H1 (cell line): ENCODE results near the gene NF1. TPM values are rescaled to one million over a fixed set of nuclear protein-coding genes. Genes with fewer than 3 reads are reported as not detected.

Experiments used
- CTCF ChIA-PET: fragments of 300-600 bp; sonication (Branson Sonifier 250); formaldehyde crosslinking; loops from one replicate; lab custom pipeline; 2021; ENCODE audit not compliant: partially characterized antibody; lab: Charles Lee
- POLR2A ChIA-PET: fragments of 300-600 bp; sonication (Branson Sonifier 250); formaldehyde crosslinking; loops from one replicate; lab custom pipeline; 2021; ENCODE audit warnings: inconsistent platforms; ENCODE audit not compliant: partially characterized antibody; lab: Charles Lee
- DNase-seq, 2 experiments: peaks; one replicate each; pipeline versions ENCODE4 v3.0.0 to v3.0.0-alpha.2; 2010 to 2022; ENCODE audit warnings: low spot score in 2 of 2, low read depth in 1 of 2, mixed read lengths in 1 of 2
- FAIRE-seq: peaks from 2 replicates; lab custom pipeline; 2011; peaks lifted over from hg19 to GRCh38; lab: Jason Lieb, UNC
- H2AFZ ChIP-seq: 2 replicates; pipeline ENCODE4 v1.8.1; 2012; ENCODE audit warnings: low read length, inconsistent platforms
- H2AK5ac ChIP-seq: 2 replicates; pipeline ENCODE4 v1.6.1; 2013; ENCODE audit warnings: low read depth, low read length
- H2BK120ac ChIP-seq: replicated peaks from 2 replicates; pipeline ENCODE3; 2013; ENCODE audit warnings: low read depth, low read length, inconsistent platforms
- H2BK12ac ChIP-seq: 2 replicates; pipeline ENCODE4 v1.6.1; 2013; ENCODE audit warnings: low read depth, low read length
- H2BK15ac ChIP-seq: 2 replicates; pipeline ENCODE4 v1.6.1; 2013; ENCODE audit warnings: low read length
- H2BK20ac ChIP-seq: 2 replicates; pipeline ENCODE4 v1.6.1; 2013; ENCODE audit warnings: low read length
- H2BK5ac ChIP-seq: 2 replicates; pipeline ENCODE4 v1.6.1; 2013; ENCODE audit warnings: low read depth, low read length
- H3K14ac ChIP-seq: 2 replicates; pipeline ENCODE4 v1.6.1; 2013; ENCODE audit warnings: inconsistent platforms; ENCODE audit not compliant: insufficient read length
- H3K18ac ChIP-seq: 2 replicates; pipeline ENCODE4 v1.6.1; 2013; ENCODE audit warnings: low read length; ENCODE audit errors: extremely low read depth
- H3K23ac ChIP-seq: 2 replicates; pipeline ENCODE4 v1.6.1; 2013; ENCODE audit warnings: inconsistent platforms; ENCODE audit not compliant: insufficient read length
- H3K23me2 ChIP-seq: 2 replicates; pipeline ENCODE4 v1.6.1; 2013; ENCODE audit warnings: low read depth, low read length
- H3K27ac ChIP-seq: 2 replicates; pipeline ENCODE4 v1.6.1; 2011; ENCODE audit warnings: low read depth, low read length, inconsistent platforms
- H3K27me3 ChIP-seq, 4 experiments: replicated peaks in 1 of 4; 1 replicate in 1 of 4; 2 replicates in 3 of 4; pipeline versions ENCODE4 v1.6.1 to v1.8.1; 2011 to 2013; ENCODE audit warnings: low read length in 3 of 4, mild to moderate bottlenecking in 3 of 4, inconsistent platforms in 2 of 4, mixed read lengths in 2 of 4, moderate library complexity in 1 of 4; ENCODE audit not compliant: control insufficient read depth in 3 of 4, insufficient read depth in 3 of 4; ENCODE audit errors: extremely low read depth in 1 of 4
- H3K36me3 ChIP-seq, 4 experiments: 2 replicates each; pipeline versions ENCODE4 v1.6.1 to v1.8.1; 2011 to 2013; ENCODE audit warnings: mild to moderate bottlenecking in 4 of 4, low read length in 3 of 4, moderate library complexity in 2 of 4, control low read depth in 1 of 4, inconsistent platforms in 1 of 4; ENCODE audit not compliant: insufficient read depth in 4 of 4, control insufficient read depth in 2 of 4
- H3K4ac ChIP-seq: replicated peaks from 2 replicates; pipeline ENCODE3; 2013; ENCODE audit warnings: low read length, low read depth, mixed read lengths, inconsistent platforms; ENCODE audit not compliant: insufficient read length
- H3K4me1 ChIP-seq, 4 experiments: replicated peaks in 1 of 4; 1 replicate in 1 of 4; 2 replicates in 3 of 4; pipeline versions ENCODE4 v1.6.1 to v1.8.1; 2011 to 2013; ENCODE audit warnings: low read length in 3 of 4, inconsistent platforms in 2 of 4, mixed read lengths in 1 of 4; ENCODE audit not compliant: insufficient read depth in 4 of 4, control insufficient read depth in 3 of 4
- H3K4me2 ChIP-seq, 2 experiments: 2 replicates each; pipeline versions ENCODE4 v1.6.1 to v1.8.1; 2011 to 2013; ENCODE audit warnings: low read depth in 2 of 2, low read length in 2 of 2, control low read depth in 1 of 2, inconsistent platforms in 1 of 2, mild to moderate bottlenecking in 1 of 2; ENCODE audit not compliant: insufficient read depth in 1 of 2
- H3K4me3 ChIP-seq, 4 experiments: fragments of 200-600, 300-600 bp in 1 of 4; sonication (generic), shearing (Covaris generic), sonication (Bioruptor Twin) in 1 of 4; 2 replicates each; pipeline versions ENCODE4 v1.5.1 to v1.8.1; 2011 to 2016; ENCODE audit warnings: low read length in 4 of 4, low read depth in 3 of 4, control low read depth in 2 of 4, inconsistent platforms in 2 of 4, mild to moderate bottlenecking in 2 of 4, mixed read lengths in 1 of 4, moderate library complexity in 1 of 4; ENCODE audit not compliant: insufficient read depth in 2 of 4; ENCODE audit errors: extremely low read depth in 1 of 4
- H3K56ac ChIP-seq: replicated peaks from 2 replicates; pipeline ENCODE3; 2013; ENCODE audit warnings: low read depth, mild to moderate bottlenecking, mixed read lengths, low read length, inconsistent platforms; ENCODE audit not compliant: insufficient read length
- H3K79me1 ChIP-seq: 2 replicates; pipeline ENCODE4 v1.6.1; 2013; ENCODE audit warnings: low read depth, low read length, control low read depth
- H3K79me2 ChIP-seq, 2 experiments: 2 replicates each; pipeline versions ENCODE4 v1.6.1 to v1.8.1; 2012 to 2013; ENCODE audit warnings: low read length in 2 of 2, mild to moderate bottlenecking in 2 of 2, inconsistent platforms in 1 of 2; ENCODE audit not compliant: insufficient read depth in 2 of 2, control insufficient read depth in 1 of 2
- H3K9ac ChIP-seq, 4 experiments: replicated peaks in 1 of 4; 1 replicate in 1 of 4; 2 replicates in 3 of 4; pipeline versions ENCODE4 v1.6.1 to v1.8.1; 2011 to 2013; ENCODE audit warnings: low read depth in 3 of 4, low read length in 3 of 4, control low read depth in 2 of 4, mild to moderate bottlenecking in 2 of 4, moderate library complexity in 2 of 4, inconsistent platforms in 1 of 4; ENCODE audit errors: extremely low read depth in 1 of 4
- H3K9me3 ChIP-seq, 2 experiments: 2 replicates each; pipeline versions ENCODE4 v1.6.1 to v1.8.1; 2012 to 2013; ENCODE audit warnings: mild to moderate bottlenecking in 2 of 2, moderate library complexity in 2 of 2, control low read depth in 1 of 2, inconsistent platforms in 1 of 2, low read depth in 1 of 2, low read length in 1 of 2, mixed read lengths in 1 of 2; ENCODE audit not compliant: insufficient read depth in 2 of 2
- H4K20me1 ChIP-seq, 2 experiments: replicated peaks in 1 of 2; 2 replicates each; pipeline versions ENCODE3 to v1.8.1; 2011 to 2013; ENCODE audit warnings: inconsistent platforms in 2 of 2, low read length in 2 of 2, mild to moderate bottlenecking in 1 of 2; ENCODE audit not compliant: insufficient read depth in 2 of 2, control insufficient read depth in 1 of 2
- H4K5ac ChIP-seq: 2 replicates; pipeline ENCODE4 v1.6.1; 2013; ENCODE audit warnings: low read length, low read depth, mixed read lengths, inconsistent platforms; ENCODE audit not compliant: insufficient read length
- H4K8ac ChIP-seq: 2 replicates; pipeline ENCODE4 v1.8.0; 2013; ENCODE audit warnings: mild to moderate bottlenecking, moderate library complexity, low read length, inconsistent platforms; ENCODE audit not compliant: insufficient read depth; ENCODE audit errors: extremely low read depth
- H4K91ac ChIP-seq: replicated peaks from 2 replicates; pipeline ENCODE3; 2013; ENCODE audit warnings: low read length, mixed read lengths, inconsistent platforms; ENCODE audit not compliant: insufficient read length
- EGR1 ChIP-seq: IDR thresholded peaks from 2 replicates; pipeline ENCODE4 v1.6.1; 2011; ENCODE audit warnings: low read depth, low read length, borderline replicate concordance
- WGBS, 2 experiments: shearing (Covaris generic) in 1 of 2; methylation state at CpG; one replicate each; pipeline versions ENCODE4 v1.1.6 to v1.1.7; 2013 to 2015; ENCODE audit warnings: low lambda C conversion rate in 2 of 2, mixed read lengths in 2 of 2, inconsistent platforms in 1 of 2, low coverage in 1 of 2, missing lambda C conversion rate in 1 of 2; ENCODE audit not compliant: insufficient replicate concordance in 2 of 2, insufficient coverage in 1 of 2, insufficient read length in 1 of 2; ENCODE audit errors: extremely low coverage in 1 of 2, missing lambda C conversion rate in 1 of 2; 5-methylcytosine and 5-hydroxymethylcytosine counted together
- polyA plus RNA-seq, 7 experiments: library from polyadenylated mRNA; depleted of rRNA in 3 of 7; stranded (reverse) in 5 of 7; unstranded in 2 of 7; fragments of >200 nt in 5 of 7; fragments of 200-250 nt in 2 of 7; gene quantifications; 1 replicate in 5 of 7; 2 replicates in 1 of 7; 4 replicates in 1 of 7; pipeline versions ENCODE4 v1.2.1 to v1.2.3, GENCODE V29; 2011 to 2013; ENCODE audit warnings: missing spikeins in 2 of 7, mixed read lengths in 2 of 7
- total RNA-seq: library from RNA; stranded (reverse); fragmentation: NEBNext Ultra II Directional; extraction: Animal tissue kit (Norgen Biotek cat#: 25700); gene quantifications from 2 replicates; pipeline ENCODE4 v1.2.1, GENCODE V29; 2021

Gene NF1
- total and polyA plus RNA-seq, 2 of the 8 experiments (the other 6 are each of a cell fraction or from before 2014, with no cell fraction given), result 19.3 to 29.6 TPM

DNA sequence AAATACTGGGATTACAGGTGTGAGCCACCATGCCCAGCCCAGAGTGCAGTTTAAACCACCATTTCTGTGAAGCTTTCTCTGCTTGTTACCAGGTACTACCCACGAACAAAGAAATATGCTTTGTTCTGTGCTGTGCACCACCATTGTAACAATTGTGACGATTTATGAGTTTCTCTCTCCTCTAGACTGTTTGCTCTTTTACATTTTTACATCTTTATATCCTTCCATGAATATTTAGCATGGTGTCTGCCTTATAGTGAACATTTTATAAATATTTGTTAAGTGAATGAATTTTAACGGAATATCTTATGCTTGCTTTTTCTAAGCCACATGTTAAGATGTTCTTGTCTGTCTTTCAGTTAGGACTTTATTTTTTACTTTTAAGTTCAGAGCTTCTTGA, 141.9 kb downstream of the NF1 start:
- ChIA-PET POLR2A (no interaction called here), CTCF (interaction anchor here (2.2 kb wide), 1 partner anchor 25 kb away, joined by 4 read pairs; no protein-coding TSS in a partner anchor)
- H2AK5ac ChIP-seq, result no peak overlapping the region
- no peaks in the 10 kb centered on the region for H4K20me1 ChIP-seq
- no peak overlapping the region for H3K23ac ChIP-seq
- no peak overlapping the region for H2AFZ ChIP-seq
- 88% methylated on average over 3 of the region's 3 CpGs; no CpG with 5 or more reads in 1 of the 2 experiments for WGBS, 2 experiments
- no peak overlapping the region for H2BK20ac ChIP-seq
- H3K36me3 ChIP-seq, result peaks cover 3 to 34% (median 18%) of the 10 kb centered on the region in 4 experiments; a peak in 7 of 8 replicates
- H2BK15ac ChIP-seq, result no peak overlapping the region
- no peaks in the 10 kb centered on the region for H3K23me2 ChIP-seq
- H3K9ac ChIP-seq, result no peak overlapping the region
- H2BK12ac ChIP-seq, result no peak overlapping the region
- no peak overlapping the region for H3K27ac ChIP-seq
- H2BK120ac ChIP-seq, result no peak overlapping the region
- no peak overlapping the region for H3K56ac ChIP-seq
- H3K4me3 ChIP-seq, result no peak overlapping the region
- H3K79me1 ChIP-seq, result no peaks in the 10 kb centered on the region
- no peak for DNase-seq
- H4K8ac ChIP-seq, result no peak overlapping the region
- no peak overlapping the region for H3K4ac ChIP-seq
- H3K79me2 ChIP-seq, result no peaks in the 10 kb centered on the region
- FAIRE-seq, result no peak
- H3K9me3 ChIP-seq, result no peaks in the 10 kb centered on the region
- H3K14ac ChIP-seq, result no peak overlapping the region
- no peak overlapping the region for H3K4me2 ChIP-seq
- no peaks in the 10 kb centered on the region for H3K27me3 ChIP-seq
- no peak overlapping the region for H2BK5ac ChIP-seq
- H4K91ac ChIP-seq, result no peak overlapping the region
- no peaks in the 10 kb centered on the region for H3K4me1 ChIP-seq
- TF ChIP-seq EGR1, result no peak
- TF ChIP-seq, all 59 proteins: peak for 0
- no peak overlapping the region for H4K5ac ChIP-seq
- H3K18ac ChIP-seq, result no peak overlapping the region
